Measurements from ENCODE around the gene WNT7B.

DNA sequence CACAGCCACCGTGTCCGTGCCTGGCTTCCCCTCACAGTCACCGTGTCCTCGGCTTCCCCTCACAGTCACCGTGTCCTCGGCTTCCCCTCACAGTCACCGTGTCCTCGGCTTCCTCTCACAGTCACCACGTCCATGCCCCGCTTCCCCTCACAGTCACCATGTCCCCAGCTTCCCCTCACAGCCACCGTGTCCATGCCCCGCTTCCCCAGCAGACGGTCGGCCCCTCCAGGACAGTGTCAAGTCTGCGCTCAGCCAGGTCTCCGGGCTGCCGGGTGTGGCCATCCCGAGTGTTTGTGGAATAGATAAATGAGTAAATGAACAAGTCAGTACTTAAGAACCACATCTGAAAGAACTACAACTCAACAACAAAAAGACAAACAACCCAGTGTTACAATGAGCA is 23.8 kb downstream of the WNT7B start:
- TF ChIP-seq CTCF (IDR thresholded peaks at IDR 0.05) (no peak), POLR2A (IDR thresholded peaks at IDR 0.05) (no peak), POLR2AphosphoS5 (IDR thresholded peaks at IDR 0.05) (no peak), EP300 (IDR thresholded peaks at IDR 0.05) (no peak)
